Measurements from ENCODE around the gene PLEKHA6. TPM values are rescaled to one million over a fixed set of nuclear protein-coding genes. Genes with fewer than 3 reads are reported as not detected.

PLEKHA6 gene
- total and polyA plus RNA-seq, 2 of the 4 experiments (the other 2 are of a cell fraction) = 8.2 to 19.9 TPM

DNA sequence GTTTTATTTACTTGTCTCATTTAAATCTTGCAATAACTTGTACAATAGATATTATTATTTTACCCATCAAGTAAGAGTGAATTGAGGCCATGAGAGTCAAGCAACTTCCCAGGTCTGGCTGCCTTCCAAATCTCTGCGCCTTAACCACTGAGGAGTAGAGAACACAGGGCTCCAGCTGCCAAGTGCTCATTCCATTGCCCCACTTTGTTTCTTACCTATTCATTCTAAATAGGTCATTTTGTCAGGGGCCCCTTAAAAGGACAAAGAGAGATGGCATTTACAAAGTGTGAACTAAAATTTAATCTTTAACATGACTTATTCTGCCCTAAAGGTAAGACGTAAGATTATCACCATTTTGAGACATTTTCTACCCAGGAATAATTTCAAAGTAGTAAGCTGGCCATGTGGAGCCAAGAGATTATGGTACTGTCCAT is 48.4 kb upstream of the PLEKHA6 start:
- no CpG with 5 or more reads among the region's 2 CpGs for WGBS, 2 experiments (ENCODE audit: extremely low coverage in 2 of 2, insufficient read length in 1 of 2)
- dilution Hi-C loops (cut with HindIII; ENCODE audit: low sequenced_read_pairs, unreplicated experiment) = no loop called here
- H4K20me1 ChIP-seq (ENCODE audit: insufficient read depth, low read length) = peaks cover 78% of the 10 kb centered on the region
- no peak overlapping the region for H2AK9ac ChIP-seq (replicated peaks; ENCODE audit: low read depth, low read length, poor library complexity)
- no peak overlapping the region for H3K56ac ChIP-seq (ENCODE audit: extremely low read depth, insufficient read depth, low read length)
- no peak overlapping the region for H2BK120ac ChIP-seq (ENCODE audit: low read depth, low read length)
- no peak overlapping the region for H2BK5ac ChIP-seq (ENCODE audit: low read depth, low read length, poor library complexity, severe bottlenecking)
- no peaks in the 10 kb centered on the region for H3K9me1 ChIP-seq (ENCODE audit: insufficient read depth, low read length)
- H3K4ac ChIP-seq (ENCODE audit: low read depth, low read length) = no peak overlapping the region
- H2BK15ac ChIP-seq (ENCODE audit: low read depth, low read length) = no peak overlapping the region
- H2AK5ac ChIP-seq (ENCODE audit: low read depth, low read length) = no peak overlapping the region
- H3K4me1 ChIP-seq (ENCODE audit: control insufficient read depth, insufficient read depth, low read length) = no peaks in the 10 kb centered on the region
- in situ Hi-C loops (cut with MboI; ENCODE audit: low sequenced_read_pairs) = no loop called here
- peak overlapping the region; percentile 98 for H3K9ac ChIP-seq (ENCODE audit: low read depth, low read length)
- no peak for ATAC-seq (ENCODE audit: low read depth)
- no peak overlapping the region for H2AFZ ChIP-seq (replicated peaks; ENCODE audit: low read length, poor library complexity)
- ChIA-PET POLR2A (ENCODE audit: unreplicated experiment) (no interaction called here), CTCF (interaction anchor here (1.5 to 2.0 kb wide), 2 partner anchors 9 to 95 kb away, joined by 5 to 16 read pairs; no protein-coding TSS in a partner anchor)
- H3K4me3 ChIP-seq (ENCODE audit: insufficient read depth, low read depth, low read length) = peak overlapping the region; percentile 85
- no peak overlapping the region for H4K5ac ChIP-seq (ENCODE audit: low read depth, low read length)
- no peak overlapping the region for H3K14ac ChIP-seq (replicated peaks; ENCODE audit: low read depth, low read length)
- no peak overlapping the region for H3K23ac ChIP-seq (ENCODE audit: low read depth, low read length)
- H2BK20ac ChIP-seq (ENCODE audit: low read depth, low read length) = no peak overlapping the region
- no peak for TF ChIP-seq FOS (IDR thresholded peaks at IDR 0.05; ENCODE audit: low read depth, low read length)
- TF ChIP-seq MXI1 (IDR thresholded peaks at IDR 0.05; ENCODE audit: borderline replicate concordance, low read depth, low read length) = peak; percentile 65; the same call in 1 of the 2 replicates
- peak overlapping the region; percentile 94 for H3K4me2 ChIP-seq (ENCODE audit: low read depth, low read length)
- H4K8ac ChIP-seq (ENCODE audit: low read depth in 2 of 2, low read length in 2 of 2) = no peak overlapping the region
- peaks cover 9% of the 10 kb centered on the region for H3K36me3 ChIP-seq (ENCODE audit: control insufficient read depth, insufficient read depth, low read length)
- intact Hi-C loops (cut with micrococcal nuclease) = loop anchor here (1.0 kb wide), 1 partner anchor 38 kb away; no protein-coding TSS in a partner anchor
- H3K18ac ChIP-seq (ENCODE audit: low read depth, low read length) = no peak overlapping the region
- no TSS peak for BruUV-seq (replicated peaks)
- H4K91ac ChIP-seq (ENCODE audit: insufficient read depth, low read depth, low read length) = no peak overlapping the region
- peak; percentile 74 for DNase-seq
- H3K27me3 ChIP-seq (ENCODE audit: control insufficient read depth, insufficient read depth, low read length) = no peaks in the 10 kb centered on the region
- H3K79me1 ChIP-seq (ENCODE audit: low read depth in 1 of 2, low read length in 2 of 2) = peaks cover 0 to 27% of the 10 kb centered on the region in 2 experiments; a peak in 2 of 4 replicates
- no peaks in the 10 kb centered on the region for H3K9me3 ChIP-seq (ENCODE audit: control insufficient read depth, insufficient read depth, low read length)
- H3K27ac ChIP-seq (ENCODE audit: insufficient read depth, low read length) = no peak overlapping the region

All from IMR-90 (cell line).